HG03139 (cell line): ENCODE measurements around the gene CRISPLD2.

ENCODE experiments used
- ATAC-seq: cut with Tn5 transposase; IDR thresholded peaks from one replicate; pipeline ENCODE4 v1.9.1; 2021; ENCODE audit not compliant: unreplicated experiment

CRISPLD2 gene

GRCh38 chr16:84907051-84907450 is 87.3 kb downstream of the CRISPLD2 start:
- no peak for ATAC-seq

GRCh38 chr16:84907575-84907974 is 87.8 kb downstream of the CRISPLD2 start:
- no peak for ATAC-seq

- no peak for ATAC-seq
Observed at GRCh38 chr16:84909476-84910085, 89.8 kb downstream of the CRISPLD2 start.

- no peak for ATAC-seq
Observed at GRCh38 chr16:84911486-84912216, 91.9 kb downstream of the CRISPLD2 start.

GRCh38 chr16:84913315-84913714 is 93.5 kb downstream of the CRISPLD2 start:
- ATAC-seq, result no peak

- no peak for ATAC-seq
Observed at GRCh38 chr16:84914273-84914672, 94.5 kb downstream of the CRISPLD2 start.

- no peak for ATAC-seq
Observed at GRCh38 chr16:84916178-84916577, 96.4 kb downstream of the CRISPLD2 start.

- ATAC-seq, result no peak
Observed at GRCh38 chr16:84916850-84917249, 97.1 kb downstream of the CRISPLD2 start.

GRCh38 chr16:84917492-84917891 is 97.7 kb downstream of the CRISPLD2 start:
- ATAC-seq, result no peak

GRCh38 chr16:84918006-84918909 is 98.5 kb downstream of the CRISPLD2 start:
- ATAC-seq, result no peak

- no peak for ATAC-seq
Observed at GRCh38 chr16:84919269-84919668, 99.5 kb downstream of the CRISPLD2 start.

- no peak for ATAC-seq
Observed at GRCh38 chr16:84919708-84920107, 99.9 kb downstream of the CRISPLD2 start.

GRCh38 chr16:84920333-84920732 is 100.5 kb downstream of the CRISPLD2 start:
- no peak for ATAC-seq

- ATAC-seq, result no peak
Observed at GRCh38 chr16:84922351-84923120, 102.8 kb downstream of the CRISPLD2 start.

GRCh38 chr16:84924331-84925091 is 104.7 kb downstream of the CRISPLD2 start:
- no peak for ATAC-seq

- no peak for ATAC-seq
Observed at GRCh38 chr16:84925092-84925772, 105.4 kb downstream of the CRISPLD2 start.

GRCh38 chr16:84925773-84926372 is 106.1 kb downstream of the CRISPLD2 start:
- ATAC-seq, result no peak

- no peak for ATAC-seq
Observed at GRCh38 chr16:84926462-84926861, 106.7 kb downstream of the CRISPLD2 start.
